H9 (cell line): Measurements from ENCODE around the gene PLB1. TPM values are rescaled to one million over a fixed set of nuclear protein-coding genes. Genes with fewer than 3 reads are reported as not detected.

Source experiments
- DNase-seq: peaks from one replicate; pipeline ENCODE4 v3.0.0-alpha.2; 2017
- H2AFZ ChIP-seq: one replicate; pipeline ENCODE4 v1.6.1; 2013; ENCODE audit warnings: mild to moderate bottlenecking, low read length, control low read depth, moderate library complexity
- H2AK5ac ChIP-seq: 2 replicates; pipeline ENCODE4 v1.6.1; 2013; ENCODE audit warnings: low read length, control low read depth, mixed read lengths; ENCODE audit not compliant: insufficient read length
- H2BK120ac ChIP-seq: one replicate; pipeline ENCODE4 v1.6.1; 2013; ENCODE audit warnings: low read depth, mild to moderate bottlenecking, low read length, control low read depth, inconsistent platforms; ENCODE audit not compliant: poor library complexity, severe bottlenecking
- H2BK12ac ChIP-seq: 2 replicates; pipeline ENCODE4 v1.6.1; 2013; ENCODE audit warnings: low read length, control low read depth, mixed read lengths, low read depth; ENCODE audit not compliant: insufficient read length
- H2BK15ac ChIP-seq: 2 replicates; pipeline ENCODE4 v1.6.1; 2013; ENCODE audit warnings: low read depth, low read length, control low read depth
- H2BK20ac ChIP-seq: one replicate; pipeline ENCODE4 v1.6.1; 2013; ENCODE audit warnings: low read depth, mild to moderate bottlenecking, low read length, control low read depth, inconsistent platforms; ENCODE audit not compliant: poor library complexity, severe bottlenecking
- H2BK5ac ChIP-seq: 2 replicates; pipeline ENCODE4 v1.6.1; 2013; ENCODE audit warnings: low read length, control low read depth, mixed read lengths; ENCODE audit not compliant: insufficient read length
- H3K14ac ChIP-seq: 2 replicates; pipeline ENCODE4 v1.6.1; 2013; ENCODE audit warnings: low read length, control low read depth; ENCODE audit not compliant: insufficient read depth
- H3K18ac ChIP-seq: 2 replicates; pipeline ENCODE4 v1.6.1; 2013; ENCODE audit warnings: low read depth, mild to moderate bottlenecking, mixed read lengths, low read length, control low read depth; ENCODE audit not compliant: insufficient read length
- H3K23ac ChIP-seq: 2 replicates; pipeline ENCODE4 v1.6.1; 2013; ENCODE audit warnings: low read length, control low read depth, mixed read lengths, low read depth; ENCODE audit not compliant: insufficient read length
- H3K23me2 ChIP-seq: 2 replicates; pipeline ENCODE4 v1.6.1; 2013; ENCODE audit warnings: low read depth, mild to moderate bottlenecking, mixed read lengths, low read length, control low read depth; ENCODE audit not compliant: insufficient read length, poor library complexity, severe bottlenecking
- H3K27ac ChIP-seq: 2 replicates; pipeline ENCODE4 v1.5.1; 2013; ENCODE audit warnings: low read length, control low read depth, mixed read lengths, low read depth; ENCODE audit not compliant: insufficient read length
- H3K27me3 ChIP-seq: 2 replicates; pipeline ENCODE4 v1.6.1; 2013; ENCODE audit warnings: low read length, control low read depth, inconsistent platforms; ENCODE audit not compliant: insufficient read depth
- H3K4ac ChIP-seq: 2 replicates; pipeline ENCODE4 v1.6.1; 2013; ENCODE audit warnings: low read depth, mild to moderate bottlenecking, control low read depth, inconsistent platforms, low read length, moderate library complexity
- H3K4me1 ChIP-seq: 2 replicates; pipeline ENCODE4 v1.6.1; 2013; ENCODE audit warnings: low read length, control low read depth, inconsistent platforms; ENCODE audit not compliant: insufficient read depth
- H3K4me2 ChIP-seq: 2 replicates; pipeline ENCODE4 v1.6.1; 2013; ENCODE audit warnings: low read length, control low read depth, mixed read lengths; ENCODE audit not compliant: insufficient read length, insufficient read depth
- H3K56ac ChIP-seq: 2 replicates; pipeline ENCODE4 v1.6.1; 2013; ENCODE audit warnings: low read depth, mild to moderate bottlenecking, mixed read lengths, low read length, control low read depth; ENCODE audit not compliant: insufficient read length
- H3K79me1 ChIP-seq: 2 replicates; pipeline ENCODE4 v1.6.1; 2013; ENCODE audit warnings: low read depth, mild to moderate bottlenecking, moderate library complexity, low read length, control low read depth, inconsistent platforms; ENCODE audit not compliant: insufficient read depth, poor library complexity, severe bottlenecking
- H3K79me2 ChIP-seq: 2 replicates; pipeline ENCODE4 v1.6.1; 2013; ENCODE audit warnings: low read length, control low read depth, inconsistent platforms; ENCODE audit not compliant: insufficient read depth
- H3K9ac ChIP-seq: 2 replicates; pipeline ENCODE4 v1.6.1; 2013; ENCODE audit warnings: low read length, control low read depth, mixed read lengths; ENCODE audit not compliant: insufficient read length; ENCODE audit errors: extremely low read depth
- H3K9me3 ChIP-seq: one replicate; pipeline ENCODE4 v1.6.1; 2013; ENCODE audit warnings: low read depth, low read length, inconsistent platforms; ENCODE audit not compliant: control insufficient read depth
- H3T11ph ChIP-seq: one replicate; pipeline ENCODE4 v1.6.1; 2013; ENCODE audit warnings: mild to moderate bottlenecking, low read length, control low read depth, inconsistent platforms
- H4K20me1 ChIP-seq: one replicate; pipeline ENCODE4 v1.6.1; 2013; ENCODE audit not compliant: control insufficient read depth, insufficient read length, insufficient read depth
- H4K5ac ChIP-seq: 2 replicates; pipeline ENCODE4 v1.6.1; 2013; ENCODE audit warnings: low read depth, mild to moderate bottlenecking, mixed read lengths, low read length, control low read depth; ENCODE audit not compliant: insufficient read length
- H4K8ac ChIP-seq: replicated peaks from 2 replicates; pipeline ENCODE4 v1.6.1; 2013; ENCODE audit warnings: low read length, control low read depth, mixed read lengths, low read depth; ENCODE audit not compliant: insufficient read length
- H4K91ac ChIP-seq: 2 replicates; pipeline ENCODE4 v1.6.1; 2013; ENCODE audit warnings: low read depth, mild to moderate bottlenecking, moderate library complexity, mixed read lengths, low read length, control low read depth; ENCODE audit not compliant: insufficient read length
- H3K27ac Mint-ChIP-seq, 3 experiments: 2 replicates in 2 of 3; 3 replicates in 1 of 3; pipeline ENCODE4 v1.8.0; 2020 to 2021; ENCODE audit warnings: mixed read lengths in 3 of 3, mild to moderate bottlenecking in 1 of 3, moderate library complexity in 1 of 3
- H3K27me3 Mint-ChIP-seq: 2 replicates; pipeline ENCODE4 v1.8.0; 2021; ENCODE audit warnings: low read depth, mild to moderate bottlenecking, moderate library complexity, mixed read lengths
- H3K36me3 Mint-ChIP-seq, 3 experiments: 2 replicates in 2 of 3; 3 replicates in 1 of 3; pipeline ENCODE4 v1.8.0; 2020 to 2021; ENCODE audit warnings: low read depth in 3 of 3, mixed read lengths in 3 of 3; ENCODE audit not compliant: insufficient read depth in 1 of 3
- H3K4me1 Mint-ChIP-seq, 2 experiments: 2 replicates each; pipeline ENCODE4 v1.8.0; 2020; ENCODE audit warnings: mixed read lengths in 2 of 2
- H3K4me3 Mint-ChIP-seq, 2 experiments: 2 replicates in 1 of 2; 3 replicates in 1 of 2; pipeline ENCODE4 v1.8.0; 2020 to 2021; ENCODE audit warnings: mild to moderate bottlenecking in 2 of 2, mixed read lengths in 2 of 2, moderate library complexity in 1 of 2
- H3K9me3 Mint-ChIP-seq, 2 experiments: 2 replicates in 1 of 2; 3 replicates in 1 of 2; pipeline ENCODE4 v1.8.0; 2020; ENCODE audit warnings: mild to moderate bottlenecking in 2 of 2, mixed read lengths in 2 of 2, moderate library complexity in 1 of 2
- CTCF ChIP-seq: fragments of 200-600 bp; sonication (generic); conservative IDR thresholded peaks from 3 replicates; pipeline ENCODE4 v1.8.0; 2021; ENCODE audit warnings: antibody characterized with exemption, mild to moderate bottlenecking
- WGBS: extraction: QIAGEN DNeasy Blood & Tissue Kit; methylation state at CpG from one replicate; pipeline ENCODE4 v1.1.7; 2013; ENCODE audit warnings: missing lambda C conversion rate, low lambda C conversion rate, mixed read lengths; ENCODE audit not compliant: insufficient read length; ENCODE audit errors: extremely low coverage; 5-methylcytosine and 5-hydroxymethylcytosine counted together
- total RNA-seq: library from RNA; stranded (reverse); gene quantifications from 2 replicates; pipeline ENCODE4 v1.2.1, GENCODE V29; 2021

Gene PLB1
- total RNA-seq, 1 experiment from 2014 or later = not detected

GRCh38 chr2:28616396-28616999, 120.6 kb downstream of the PLB1 start:
- H3K4me2 ChIP-seq = no peak overlapping the region
- no peak for TF ChIP-seq CTCF
- no peak overlapping the region for H3T11ph ChIP-seq
- no peak overlapping the region for H2BK5ac ChIP-seq
- H3K9me3 Mint-ChIP-seq = no peaks in the 10 kb centered on the region
- H3K36me3 Mint-ChIP-seq = no peaks in the 10 kb centered on the region
- no peak overlapping the region for H2BK20ac ChIP-seq
- no peak overlapping the region for H2AK5ac ChIP-seq
- H3K4me1 ChIP-seq = peaks cover 3% of the 10 kb centered on the region; the same call in 1 of the 2 replicates
- no peak overlapping the region for H3K18ac ChIP-seq
- H3K79me2 ChIP-seq = no peaks in the 10 kb centered on the region
- H3K9me3 ChIP-seq = no peaks in the 10 kb centered on the region
- H3K4ac ChIP-seq = no peak overlapping the region
- WGBS = no CpG with 5 or more reads among the region's 3 CpGs
- peaks cover 19 to 20% of the 10 kb centered on the region in 2 experiments for H3K4me1 Mint-ChIP-seq
- H2AFZ ChIP-seq = no peak overlapping the region
- no peak overlapping the region for H3K9ac ChIP-seq
- H3K56ac ChIP-seq = no peak overlapping the region
- H3K14ac ChIP-seq = no peak overlapping the region
- H4K5ac ChIP-seq = no peak overlapping the region
- no peak overlapping the region for H3K23ac ChIP-seq
- H2BK120ac ChIP-seq = no peak overlapping the region
- H3K23me2 ChIP-seq = no peaks in the 10 kb centered on the region
- no peaks in the 10 kb centered on the region for H3K27me3 ChIP-seq
- no peak overlapping the region for H4K8ac ChIP-seq
- H2BK12ac ChIP-seq = no peak overlapping the region
- no peak overlapping the region for H3K27ac ChIP-seq
- no peak overlapping the region for H3K27ac Mint-ChIP-seq
- no peaks in the 10 kb centered on the region for H3K79me1 ChIP-seq
- H3K27me3 Mint-ChIP-seq = peaks cover under 1% of the 10 kb centered on the region; the same call in 1 of the 2 replicates
- H4K91ac ChIP-seq = no peak overlapping the region
- no peaks in the 10 kb centered on the region for H4K20me1 ChIP-seq
- DNase-seq = no peak
- H3K4me3 Mint-ChIP-seq = no peak overlapping the region
- H2BK15ac ChIP-seq = no peak overlapping the region
